ENCODE results near the gene GRIPAP1. TPM values are rescaled to one million over a fixed set of nuclear protein-coding genes. Genes with fewer than 3 reads are reported as not detected.
A peak's percentile ranks its signal among the peaks of the same experiment; 100 is the strongest.

GRIPAP1 gene
- total and polyA plus RNA-seq, 2 of the 13 experiments (the other 11 are each of a cell fraction or from before 2014, with no cell fraction given): 16.1 to 22.6 TPM

DNA sequence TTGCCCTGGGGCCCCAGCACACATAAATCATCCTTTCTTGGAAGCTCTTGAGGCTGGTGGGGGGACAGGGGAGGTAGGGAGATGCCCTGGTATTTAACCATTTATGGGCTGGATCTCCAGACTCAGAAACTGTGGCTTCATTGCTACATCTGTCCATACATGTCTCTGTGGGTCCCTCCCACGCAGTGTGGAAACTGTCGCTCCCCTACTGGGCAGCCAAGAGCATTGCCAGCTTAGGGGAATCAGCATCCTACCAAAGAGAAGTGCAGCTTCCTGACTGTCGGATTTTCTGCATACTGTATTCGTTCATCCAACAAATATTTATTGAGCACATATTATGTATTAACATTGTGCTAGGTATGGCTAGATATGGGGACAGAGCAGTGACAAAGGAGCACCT is 3.7 kb downstream of the GRIPAP1 start:
- no peak for FAIRE-seq
- ChIA-PET POLR2A (no interaction called here), CTCF (ENCODE audit: low intra/inter-chr PET ratio, low total read pairs) (no interaction called here)

DNA sequence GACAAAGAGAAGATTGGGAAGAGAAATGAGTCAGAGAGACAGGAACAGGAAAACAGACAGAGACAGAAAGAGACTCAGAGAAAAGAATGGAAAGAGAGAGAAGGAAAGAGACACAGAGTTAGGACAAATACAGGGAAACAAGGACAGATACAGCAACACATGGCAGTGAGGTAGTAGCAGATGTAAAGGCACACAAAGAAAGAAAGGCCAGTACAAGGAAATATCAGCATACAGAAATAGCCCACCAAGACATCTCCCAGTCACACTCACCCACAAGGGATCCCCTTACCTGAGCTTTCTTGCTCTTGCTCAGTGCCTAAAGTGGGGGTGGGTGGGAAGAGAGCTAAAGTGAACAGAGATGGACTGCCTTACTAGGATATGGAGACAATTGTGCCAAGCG is 4.2 kb downstream of the GRIPAP1 start:
- Histone ChIP-seq H3K9me3 (ENCODE audit: low read length) (no peaks in the 10 kb centered on the region), H3K4me3 (replicated peaks in 1 of 3; ENCODE audit: insufficient read depth in 1 of 3, low read depth in 2 of 3, low read length in 3 of 3) (no peak overlapping the region), H3K4me1 (ENCODE audit: insufficient read depth, low read length) (peaks cover 10% of the 10 kb centered on the region), H3K79me2 (ENCODE audit: insufficient read depth, low read length) (peaks cover 7% of the 10 kb centered on the region), H3K4me2 (ENCODE audit: low read depth, low read length) (no peak overlapping the region), H3K27me3 (ENCODE audit: control insufficient read depth in 1 of 2, insufficient read depth in 2 of 2, low read length in 2 of 2) (no peaks in the 10 kb centered on the region), H3K9ac (ENCODE audit: insufficient read depth, low read depth, low read length) (no peak overlapping the region), H2AFZ (ENCODE audit: low read length) (no peak overlapping the region), H4K20me1 (ENCODE audit: insufficient read depth, low read length) (no peaks in the 10 kb centered on the region), H3K27ac (ENCODE audit: extremely low read length, insufficient read depth, low read length) (no peak overlapping the region), H3K36me3 (replicated peaks in 1 of 2; ENCODE audit: control insufficient read depth in 1 of 2, insufficient read depth in 2 of 2, low read length in 2 of 2) (peaks cover 3 to 17% of the 10 kb centered on the region in 2 experiments; a peak in 2 of 5 replicates)
- ATAC-seq (no peak), FAIRE-seq (no peak), DNase-seq (ENCODE audit: low spot score) (no peak)
- TF ChIP-seq MNT (IDR thresholded peaks at IDR 0.05) (peak; percentile 59), PCBP2 (optimal IDR thresholded peaks at IDR 0.05; ENCODE audit: low read depth, low read length, poor library complexity, severe bottlenecking) (no peak)
- ChIA-PET POLR2A (no interaction called here), CTCF (ENCODE audit: low intra/inter-chr PET ratio, low total read pairs) (no interaction called here)
- intact Hi-C loops (cut with micrococcal nuclease; ENCODE audit: unreplicated experiment) (no loop called here), in situ Hi-C loops (cut with HindIII; ENCODE audit: extremely low pct_ligation_motif_present, low pct_unique_long_range_greater_than_20kb) (no loop called here)
- 82% methylated on average over 1 of the region's 1 CpG for WGBS (ENCODE audit: low lambda C conversion rate)
- BruUV-seq (replicated peaks): no TSS peak

More for the DNA sequence above, 3.7 kb downstream of the GRIPAP1 start:
- Histone ChIP-seq H3K4me2 (ENCODE audit: low read depth, low read length) (no peak overlapping the region), H3K27ac (ENCODE audit: extremely low read length, insufficient read depth, low read length) (no peak overlapping the region), H3K4me3 (replicated peaks in 1 of 3; ENCODE audit: insufficient read depth in 1 of 3, low read depth in 2 of 3, low read length in 3 of 3) (no peak overlapping the region), H3K9ac (ENCODE audit: insufficient read depth, low read depth, low read length) (no peak overlapping the region), H3K79me2 (ENCODE audit: insufficient read depth, low read length) (peaks cover 7% of the 10 kb centered on the region), H2AFZ (ENCODE audit: low read length) (no peak overlapping the region), H3K27me3 (ENCODE audit: control insufficient read depth in 1 of 2, insufficient read depth in 2 of 2, low read length in 2 of 2) (no peaks in the 10 kb centered on the region), H3K4me1 (ENCODE audit: insufficient read depth, low read length) (peaks cover 11% of the 10 kb centered on the region), H3K36me3 (replicated peaks in 1 of 2; ENCODE audit: control insufficient read depth in 1 of 2, insufficient read depth in 2 of 2, low read length in 2 of 2) (peaks cover 1 to 14% of the 10 kb centered on the region in 2 experiments; a peak in 2 of 5 replicates), H3K9me3 (ENCODE audit: low read length) (no peaks in the 10 kb centered on the region), H4K20me1 (ENCODE audit: insufficient read depth, low read length) (no peaks in the 10 kb centered on the region)
- in situ Hi-C loops (cut with HindIII; ENCODE audit: extremely low pct_ligation_motif_present, low pct_unique_long_range_greater_than_20kb): no loop called here
- no CpG with 5 or more reads among the region's 4 CpGs for WGBS (ENCODE audit: low lambda C conversion rate)
- TF ChIP-seq SMYD3 (CRISPR knock-in tag; IDR thresholded peaks at IDR 0.05) (no peak), HOXA7 (CRISPR knock-in tag; IDR thresholded peaks at IDR 0.05) (no peak), ZBTB42 (CRISPR knock-in tag; IDR thresholded peaks at IDR 0.05) (no peak), ZNF296 (CRISPR knock-in tag; conservative IDR thresholded peaks at IDR 0.05) (no peak), U2AF2 (IDR thresholded peaks at IDR 0.05; ENCODE audit: low read depth, low read length) (no peak), ZNF335 (CRISPR knock-in tag; IDR thresholded peaks at IDR 0.05) (no peak), MTF1 (CRISPR knock-in tag; IDR thresholded peaks at IDR 0.05) (no peak), ZNF558 (CRISPR knock-in tag; IDR thresholded peaks at IDR 0.05; ENCODE audit: borderline replicate concordance) (no peak), GATAD2A (CRISPR knock-in tag; IDR thresholded peaks at IDR 0.05) (no peak), ZNF570 (CRISPR knock-in tag; IDR thresholded peaks at IDR 0.05; ENCODE audit: borderline replicate concordance) (no peak), ZFY (CRISPR knock-in tag; IDR thresholded peaks at IDR 0.05) (no peak)
- TF ChIP-seq, protein P1, sequence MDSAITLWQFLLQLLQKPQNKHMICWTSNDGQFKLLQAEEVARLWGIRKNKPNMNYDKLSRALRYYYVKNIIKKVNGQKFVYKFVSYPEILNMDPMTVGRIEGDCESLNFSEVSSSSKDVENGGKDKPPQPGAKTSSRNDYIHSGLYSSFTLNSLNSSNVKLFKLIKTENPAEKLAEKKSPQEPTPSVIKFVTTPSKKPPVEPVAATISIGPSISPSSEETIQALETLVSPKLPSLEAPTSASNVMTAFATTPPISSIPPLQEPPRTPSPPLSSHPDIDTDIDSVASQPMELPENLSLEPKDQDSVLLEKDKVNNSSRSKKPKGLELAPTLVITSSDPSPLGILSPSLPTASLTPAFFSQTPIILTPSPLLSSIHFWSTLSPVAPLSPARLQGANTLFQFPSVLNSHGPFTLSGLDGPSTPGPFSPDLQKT (CRISPR knock-in tag; IDR thresholded peaks at IDR 0.05; ENCODE audit: borderline replicate concordance): no peak
- intact Hi-C loops (cut with micrococcal nuclease; ENCODE audit: unreplicated experiment): no loop called here
- DNase-seq (ENCODE audit: low spot score) (no peak), ATAC-seq (peak; percentile 32; the same call in 1 of the 3 replicates)
- no TSS peak for BruUV-seq (replicated peaks)
